Endothelial cell of umbilical vein (primary cell): ENCODE data around the gene DAZAP1. TPM values are rescaled to one million over a fixed set of nuclear protein-coding genes. Genes with fewer than 3 reads are reported as not detected.

Experiments
- BruUV-seq: library from RNA; stranded (reverse); fragments of 400-500 nt; replicated peaks from 2 replicates; lab custom pipeline; 2021; lab: Mats Ljungman, UMichigan
- CTCF ChIA-PET: fragments of 300-600, 350-600 bp; sonication (Branson Sonifier 250); formaldehyde crosslinking; loops from one replicate; lab custom pipeline; 2021; ENCODE audit warnings: antibody characterized with exemption, inconsistent platforms; lab: Charles Lee
- POLR2A ChIA-PET: fragments of 300-600, 350-600 bp; sonication (Branson Sonifier 250); formaldehyde crosslinking; loops from one replicate; lab custom pipeline; 2021; ENCODE audit warnings: antibody characterized with exemption, inconsistent platforms; lab: Charles Lee
- DNase-seq: peaks from one replicate; pipeline ENCODE4 v3.0.0-alpha.2; 2011; ENCODE audit warnings: low read depth, low spot score
- FAIRE-seq: peaks from 2 replicates; lab custom pipeline; 2011; peaks lifted over from hg19 to GRCh38; lab: Jason Lieb, UNC
- H2AFZ ChIP-seq: 2 replicates; pipeline ENCODE4 v1.6.0; 2012; ENCODE audit warnings: low read depth, low read length, control low read depth, inconsistent platforms
- H3K27ac ChIP-seq: 2 replicates; pipeline ENCODE4 v1.5.1; 2011; ENCODE audit warnings: low read depth, mild to moderate bottlenecking, control low read depth, low read length, moderate library complexity; ENCODE audit not compliant: insufficient read depth
- H3K27me3 ChIP-seq, 2 experiments: 2 replicates each; pipeline versions ENCODE4 v1.6.0 to v1.6.1; 2011; ENCODE audit warnings: low read length in 2 of 2, mixed read lengths in 1 of 2; ENCODE audit not compliant: control insufficient read depth in 2 of 2, insufficient read depth in 2 of 2
- H3K36me3 ChIP-seq, 2 experiments: 2 replicates in 1 of 2; 3 replicates in 1 of 2; pipeline ENCODE4 v1.5.1; 2011; ENCODE audit warnings: low read length in 2 of 2, mild to moderate bottlenecking in 1 of 2, moderate library complexity in 1 of 2; ENCODE audit not compliant: control insufficient read depth in 2 of 2, insufficient read depth in 2 of 2; ENCODE audit errors: extremely low read depth in 1 of 2
- H3K4me1 ChIP-seq: 3 replicates; pipeline ENCODE4 v1.5.1; 2011; ENCODE audit warnings: mild to moderate bottlenecking, low read length; ENCODE audit not compliant: control insufficient read depth, insufficient read depth; ENCODE audit errors: extremely low read depth
- H3K4me2 ChIP-seq: 2 replicates; pipeline ENCODE4 v1.6.1; 2011; ENCODE audit warnings: low read length, control low read depth, mixed read lengths; ENCODE audit not compliant: insufficient read depth
- H3K4me3 ChIP-seq, 3 experiments: fragments of 200-600 bp in 1 of 3; sonication (generic), shearing (Covaris generic) in 1 of 3; replicated peaks in 1 of 3; 2 replicates each; pipeline ENCODE4 v1.5.1; 2011 to 2016; ENCODE audit warnings: control low read depth in 3 of 3, low read length in 3 of 3, mild to moderate bottlenecking in 2 of 3, inconsistent platforms in 1 of 3, low read depth in 1 of 3, moderate library complexity in 1 of 3; ENCODE audit not compliant: insufficient read depth in 1 of 3
- H3K79me2 ChIP-seq: 2 replicates; pipeline ENCODE4 v1.6.0; 2012; ENCODE audit warnings: low read length, inconsistent platforms; ENCODE audit not compliant: control insufficient read depth, insufficient read depth
- H3K9ac ChIP-seq: replicated peaks from 2 replicates; pipeline ENCODE3; 2011; ENCODE audit warnings: low read length, control low read depth; ENCODE audit not compliant: insufficient read depth; ENCODE audit errors: extremely low read depth
- H3K9me1 ChIP-seq: replicated peaks from 3 replicates; pipeline ENCODE4 v1.6.0; 2011; ENCODE audit warnings: mild to moderate bottlenecking, low read length; ENCODE audit not compliant: control insufficient read depth, insufficient read depth; ENCODE audit errors: extremely low read depth
- H3K9me3 ChIP-seq: replicated peaks from 2 replicates; pipeline ENCODE4 v1.5.1; 2012; ENCODE audit warnings: low read length, inconsistent platforms; ENCODE audit not compliant: control insufficient read depth, insufficient read depth
- H4K20me1 ChIP-seq: replicated peaks from 2 replicates; pipeline ENCODE3; 2011; ENCODE audit warnings: mild to moderate bottlenecking, low read length; ENCODE audit not compliant: control insufficient read depth, insufficient read depth; ENCODE audit errors: extremely low read depth
- EZH2 ChIP-seq: IDR thresholded peaks from 2 replicates; pipeline ENCODE4 v1.6.1; 2012; ENCODE audit warnings: borderline replicate concordance, low read depth, mild to moderate bottlenecking, moderate library complexity, low read length, inconsistent platforms; ENCODE audit not compliant: severe bottlenecking
- FOS ChIP-seq: IDR thresholded peaks from 2 replicates; pipeline ENCODE4 v1.6.1; 2011; ENCODE audit warnings: mild to moderate bottlenecking, low read length, moderate library complexity, borderline replicate concordance; ENCODE audit not compliant: insufficient read depth
- GATA2 ChIP-seq: IDR thresholded peaks from 2 replicates; pipeline ENCODE4 v1.7.0; 2011; ENCODE audit warnings: low read depth, mild to moderate bottlenecking, moderate library complexity, mixed read lengths, low read length; ENCODE audit not compliant: insufficient read length, insufficient read depth
- JUN ChIP-seq: IDR thresholded peaks from 2 replicates; pipeline ENCODE4 v1.6.1; 2011; ENCODE audit warnings: borderline replicate concordance, low read depth; ENCODE audit not compliant: insufficient read length, insufficient read depth
- MAX ChIP-seq: IDR thresholded peaks from 2 replicates; pipeline ENCODE4 v1.6.1; 2011; ENCODE audit not compliant: insufficient read depth, insufficient read length
- MYC ChIP-seq: IDR thresholded peaks from one replicate; pipeline ENCODE4 v1.6.1; 2011; ENCODE audit warnings: mild to moderate bottlenecking, low read depth, low read length
- POLR2A ChIP-seq: IDR thresholded peaks from 2 replicates; pipeline ENCODE4 v1.6.1; 2012; ENCODE audit warnings: low read depth, mild to moderate bottlenecking, control low read depth, low read length
- POLR2AphosphoS5 ChIP-seq: IDR thresholded peaks from 2 replicates; pipeline ENCODE4 v1.6.1; 2012; ENCODE audit warnings: low read depth, mild to moderate bottlenecking, control low read depth, low read length, moderate library complexity; ENCODE audit not compliant: insufficient read depth
- dilution Hi-C: fragments of 300-500 bp; cut with MboI; formaldehyde crosslinking; loops from one replicate; pipeline ENCODE4 v1.15.0; 2019; ENCODE audit warnings: low sequenced_read_pairs; ENCODE audit not compliant: extremely low pct_ligation_motif_present
- intact Hi-C: fragments of 100-400 bp; cut with micrococcal nuclease; formaldehyde crosslinking; loops from one replicate; pipeline ENCODE4 v1.10.0; 2022
- polyA plus RNA-seq, 4 experiments: library from polyadenylated mRNA; depleted of rRNA in 3 of 4; stranded (reverse) in 3 of 4; unstranded in 1 of 4; fragments of >200 nt; gene quantifications; 2 replicates each; pipeline versions ENCODE4 v1.2.1 to v1.2.3, GENCODE V29; 2011 to 2012; ENCODE audit warnings: missing spikeins in 1 of 4
- total RNA-seq: library from RNA; stranded (reverse); gene quantifications from 2 replicates; pipeline ENCODE4 v1.2.3, GENCODE V29; 2021
- TF ChIP-seq, protein P1 (sequence below), 2 donors: IDR thresholded peaks; 1 replicate in 1 of 2; 2 replicates in 1 of 2; pipeline ENCODE4 v1.5.1; 2011; ENCODE audit warnings: low read length in 2 of 2, mild to moderate bottlenecking in 2 of 2, moderate library complexity in 2 of 2, control low read depth in 1 of 2, inconsistent platforms in 1 of 2, low read depth in 1 of 2; ENCODE audit not compliant: insufficient read depth in 1 of 2; ENCODE audit errors: extremely low read depth in 1 of 2

Gene DAZAP1
- total and polyA plus RNA-seq, 2 donors (not counting 3 experiments of a cell fraction or from before 2014, with no cell fraction given), result 50.1 to 187 TPM

DNA sequence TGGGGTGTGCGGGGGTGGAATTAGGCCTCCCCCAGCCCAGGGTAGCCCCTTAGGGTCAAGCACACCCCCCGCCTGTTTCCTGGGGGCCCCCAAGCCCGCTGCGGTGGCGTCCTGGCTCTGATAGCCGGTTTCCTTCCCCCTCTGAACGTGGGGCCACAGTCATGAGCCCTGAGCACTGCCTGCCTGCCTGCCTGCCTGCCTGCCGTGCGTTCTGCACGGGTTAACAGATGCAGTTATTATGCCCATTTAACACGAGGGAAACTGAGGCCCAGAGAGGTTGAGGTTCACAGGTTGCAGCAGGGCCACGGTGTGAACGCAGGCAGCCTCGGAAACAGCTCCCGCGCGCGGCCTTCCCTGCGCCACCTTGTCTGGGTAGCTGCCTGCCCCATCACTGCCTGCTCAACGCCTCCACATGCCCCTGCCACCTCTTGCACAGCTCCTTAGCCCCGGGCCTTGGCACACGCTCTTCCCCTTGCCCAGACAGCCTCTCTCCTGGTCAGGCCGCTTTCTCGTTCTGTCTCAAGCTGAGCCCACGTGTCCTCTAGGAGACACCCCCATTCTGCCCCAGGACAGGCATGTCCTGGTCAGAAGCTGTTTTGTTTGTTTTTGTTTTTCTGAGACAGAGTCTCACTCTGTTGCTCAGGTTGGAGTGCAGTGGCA, 4.8 kb upstream of the DAZAP1 start:
- Histone ChIP-seq H3K9ac (no peak overlapping the region), H3K9me1 (no peaks in the 10 kb centered on the region), H3K4me3 (no peak overlapping the region), H3K4me2 (no peak overlapping the region), H3K9me3 (no peaks in the 10 kb centered on the region), H3K4me1 (peaks cover 18% of the 10 kb centered on the region), H3K79me2 (no peaks in the 10 kb centered on the region), H2AFZ (no peak overlapping the region), H3K27me3 (no peaks in the 10 kb centered on the region), H4K20me1 (no peaks in the 10 kb centered on the region), H3K36me3 (no peaks in the 10 kb centered on the region), H3K27ac (no peak overlapping the region)
- BruUV-seq, result no TSS peak
- CTCF ChIA-PET, result interaction anchor here (1.1 to 1.4 kb wide), 3 partner anchors 10 to 87 kb away, joined by 3 to 5 read pairs (median 4); no protein-coding TSS in a partner anchor
- no peak for FAIRE-seq
- DNase-seq, result no peak
- intact Hi-C loops (loop anchor here (10.0 kb wide), 1 partner anchor 192 kb away; the partner anchor contains the start of gene MBD3), dilution Hi-C loops (no loop called here)
- POLR2A ChIA-PET, result no interaction called here
- TF ChIP-seq JUN (no peak), FOS (no peak), POLR2AphosphoS5 (no peak), GATA2 (no peak), POLR2A (no peak), MYC (no peak), EZH2 (no peak), MAX (no peak)
- TF ChIP-seq, protein P1, sequence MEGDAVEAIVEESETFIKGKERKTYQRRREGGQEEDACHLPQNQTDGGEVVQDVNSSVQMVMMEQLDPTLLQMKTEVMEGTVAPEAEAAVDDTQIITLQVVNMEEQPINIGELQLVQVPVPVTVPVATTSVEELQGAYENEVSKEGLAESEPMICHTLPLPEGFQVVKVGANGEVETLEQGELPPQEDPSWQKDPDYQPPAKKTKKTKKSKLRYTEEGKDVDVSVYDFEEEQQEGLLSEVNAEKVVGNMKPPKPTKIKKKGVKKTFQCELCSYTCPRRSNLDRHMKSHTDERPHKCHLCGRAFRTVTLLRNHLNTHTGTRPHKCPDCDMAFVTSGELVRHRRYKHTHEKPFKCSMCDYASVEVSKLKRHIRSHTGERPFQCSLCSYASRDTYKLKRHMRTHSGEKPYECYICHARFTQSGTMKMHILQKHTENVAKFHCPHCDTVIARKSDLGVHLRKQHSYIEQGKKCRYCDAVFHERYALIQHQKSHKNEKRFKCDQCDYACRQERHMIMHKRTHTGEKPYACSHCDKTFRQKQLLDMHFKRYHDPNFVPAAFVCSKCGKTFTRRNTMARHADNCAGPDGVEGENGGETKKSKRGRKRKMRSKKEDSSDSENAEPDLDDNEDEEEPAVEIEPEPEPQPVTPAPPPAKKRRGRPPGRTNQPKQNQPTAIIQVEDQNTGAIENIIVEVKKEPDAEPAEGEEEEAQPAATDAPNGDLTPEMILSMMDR (IDR thresholded peaks at IDR 0.05; ENCODE audit: extremely low read depth in 1 of 2, insufficient read depth in 1 of 2, low read depth in 1 of 2, low read length in 2 of 2), result no peak
